Ectodermal cell (in vitro differentiated cells): ENCODE results near the gene KDF1.
A peak's percentile ranks its signal among the peaks of the same experiment; 100 is the strongest.

Experiments
- H3K27ac ChIP-seq: 2 replicates; pipeline ENCODE4 v1.7.0; 2013; ENCODE audit warnings: mild to moderate bottlenecking, low read depth, low read length; ENCODE audit not compliant: insufficient read depth, poor library complexity, severe bottlenecking
- H3K27me3 ChIP-seq: 2 replicates; pipeline ENCODE4 v1.7.0; 2013; ENCODE audit warnings: mild to moderate bottlenecking, low read length; ENCODE audit not compliant: insufficient read depth, control insufficient read depth, poor library complexity, severe bottlenecking
- H3K36me3 ChIP-seq: one replicate; pipeline ENCODE4 v1.7.0; 2013; ENCODE audit warnings: low read length; ENCODE audit not compliant: control insufficient read depth, insufficient read depth
- H3K4me1 ChIP-seq: one replicate; pipeline ENCODE4 v1.7.0; 2013; ENCODE audit warnings: low read length; ENCODE audit not compliant: control insufficient read depth, insufficient read depth
- H3K4me3 ChIP-seq: 2 replicates; pipeline ENCODE4 v1.7.0; 2013; ENCODE audit warnings: low read depth, low read length, control low read depth; ENCODE audit not compliant: insufficient read depth
- H3K9me3 ChIP-seq: 2 replicates; pipeline ENCODE4 v1.7.0; 2013; ENCODE audit warnings: mild to moderate bottlenecking, low read length, moderate library complexity; ENCODE audit not compliant: control insufficient read depth
- WGBS, 2 experiments: methylation state at CpG; one replicate each; pipeline ENCODE4 v1.1.7; 2013; ENCODE audit warnings: missing lambda C conversion rate in 2 of 2; 5-methylcytosine and 5-hydroxymethylcytosine counted together

The KDF1 gene

GRCh38 chr1:26907071-26907917 lies 53.0 kb downstream of the KDF1 start:
- no peak overlapping the region for H3K4me3 ChIP-seq
- H3K4me1 ChIP-seq, result no peaks in the 10 kb centered on the region
- H3K27me3 ChIP-seq, result no peaks in the 10 kb centered on the region
- H3K9me3 ChIP-seq, result no peaks in the 10 kb centered on the region
- no peaks in the 10 kb centered on the region for H3K36me3 ChIP-seq
- 81 to 82% methylated on average over 6 of the region's 6 CpGs for WGBS, 2 experiments
- no peak overlapping the region for H3K27ac ChIP-seq

GRCh38 chr1:26900815-26901511 lies 59.3 kb downstream of the KDF1 start:
- H3K27me3 ChIP-seq, result no peaks in the 10 kb centered on the region
- 86 to 88% methylated on average over 17 to 18 of the region's 18 CpGs for WGBS, 2 experiments
- H3K36me3 ChIP-seq, result peaks cover 8% of the 10 kb centered on the region
- H3K27ac ChIP-seq, result no peak overlapping the region
- peak overlapping the region; percentile 96 for H3K4me3 ChIP-seq
- no peaks in the 10 kb centered on the region for H3K9me3 ChIP-seq
- H3K4me1 ChIP-seq, result peaks cover 6% of the 10 kb centered on the region

GRCh38 chr1:26900001-26900814 lies 60.1 kb downstream of the KDF1 start, which contains the start of gene GPATCH3:
GPATCH3 (minus strand) TSS chr1:26900467; CDS start chr1:26900442, 25 bp downstream.
- no peaks in the 10 kb centered on the region for H3K27me3 ChIP-seq
- H3K9me3 ChIP-seq, result no peaks in the 10 kb centered on the region
- peak within 1 kb of the TSS; percentile 78 for H3K27ac ChIP-seq
- WGBS, 2 experiments, result 1% methylated on average over 49 to 50 of the region's 50 CpGs
- H3K4me3 ChIP-seq, result peak within 1 kb of the TSS; percentile 96
- peaks cover 6% of the 10 kb centered on the region for H3K4me1 ChIP-seq
- peaks cover 11% of the 10 kb centered on the region for H3K36me3 ChIP-seq
